ENCODE data around the gene ZNHIT3. TPM values are rescaled to one million over a fixed set of nuclear protein-coding genes. Genes with fewer than 3 reads are reported as not detected.

The ZNHIT3 gene
- total RNA-seq, 1 donor from 2014 or later = 20.8 TPM

GRCh38 chr17:36542755-36543154 lies 56.3 kb downstream of the ZNHIT3 start:
- intact Hi-C loops (cut with DNase I) = no loop called here
- no peak for DNase-seq (ENCODE audit: low spot score)

- DNase-seq (ENCODE audit: low spot score) = no peak
- intact Hi-C loops (cut with DNase I) = loop anchor here (1.0 kb wide), 1 partner anchor 9 kb away; no protein-coding TSS in a partner anchor
Observed at GRCh38 chr17:36544044-36544306, 57.5 kb downstream of the ZNHIT3 start.

- peak; percentile 97 for DNase-seq (ENCODE audit: low spot score)
- intact Hi-C loops (cut with DNase I) = loop anchor here (1.0 to 5.0 kb wide), 2 partner anchors 9 to 48 kb away; partner anchors contain the start of gene DHRS11
Observed at GRCh38 chr17:36544307-36545076, 58.0 kb downstream of the ZNHIT3 start, which contains the start of gene GGNBP2. Gene GGNBP2, plus strand, starts transcription at chr17:36544919. Its CDS starts 806 bp downstream, at chr17:36545725.

GRCh38 chr17:36545077-36545464 lies 58.6 kb downstream of the ZNHIT3 start:
- no peak for DNase-seq (ENCODE audit: low spot score)
- intact Hi-C loops (cut with DNase I) = loop anchor here (5.0 kb wide), 1 partner anchor 47 kb away; the partner anchor contains the start of gene DHRS11

Other genes starting within 250 kb of the ZNHIT3 start
- gene TBC1D3I, start 222.1 kb upstream of the ZNHIT3 start, total RNA-seq = 0.38 TPM
- gene TBC1D3G, start 162.8 kb upstream of the ZNHIT3 start, total RNA-seq = not detected
- not detected for gene TBC1D3H, start 98.2 kb upstream of the ZNHIT3 start, total RNA-seq
- 16.0 TPM for gene MYO19, start 48.2 kb downstream of the ZNHIT3 start, total RNA-seq
- gene PIGW, start 48.3 kb downstream of the ZNHIT3 start, total RNA-seq = 4.3 TPM
- gene GGNBP2, start 58.2 kb downstream of the ZNHIT3 start, total RNA-seq = 50.2 TPM
- 15.3 TPM for gene DHRS11, start 105.2 kb downstream of the ZNHIT3 start, total RNA-seq
- 7.0 TPM for gene MRM1, start 114.9 kb downstream of the ZNHIT3 start, total RNA-seq

Data from cardiac septum (tissue), 1 donor.